Measurements from ENCODE around the gene PAK5.

PAK5 gene

GRCh38 chr20:9613871-9614270 lies 225.0 kb downstream of the PAK5 start:
- no peak for DNase-seq

GRCh38 chr20:9611921-9612320 lies 227.0 kb downstream of the PAK5 start:
- DNase-seq = no peak

GRCh38 chr20:9610665-9611064 lies 228.2 kb downstream of the PAK5 start:
- DNase-seq = no peak

- DNase-seq = peak; percentile 14
Observed at GRCh38 chr20:9609887-9610502, 228.9 kb downstream of the PAK5 start.

GRCh38 chr20:9608639-9609340 lies 230.1 kb downstream of the PAK5 start:
- no peak for DNase-seq

GRCh38 chr20:9602847-9603183 lies 236.1 kb downstream of the PAK5 start:
- DNase-seq = no peak

GRCh38 chr20:9600562-9600961 lies 238.3 kb downstream of the PAK5 start:
- DNase-seq = no peak

GRCh38 chr20:9597547-9597946 lies 241.3 kb downstream of the PAK5 start:
- no peak for DNase-seq

- no peak for DNase-seq
Observed at GRCh38 chr20:9595763-9596162, 243.1 kb downstream of the PAK5 start.

GRCh38 chr20:9594284-9594875 lies 244.5 kb downstream of the PAK5 start:
- no peak for DNase-seq

GRCh38 chr20:9592419-9592818 lies 246.5 kb downstream of the PAK5 start:
- no peak for DNase-seq

GRCh38 chr20:9591080-9591479 lies 247.8 kb downstream of the PAK5 start:
- DNase-seq = no peak

- DNase-seq = no peak
Observed at GRCh38 chr20:9590189-9590588, 248.7 kb downstream of the PAK5 start.

GRCh38 chr20:9588706-9589105 lies 250.2 kb downstream of the PAK5 start:
- no peak for DNase-seq

GRCh38 chr20:9583151-9583550 lies 255.7 kb downstream of the PAK5 start:
- no peak for DNase-seq

GRCh38 chr20:9582137-9582536 lies 256.7 kb downstream of the PAK5 start:
- no peak for DNase-seq

GRCh38 chr20:9581509-9581908 lies 257.4 kb downstream of the PAK5 start:
- DNase-seq = no peak

- no peak for DNase-seq
Observed at GRCh38 chr20:9578594-9578993, 260.3 kb downstream of the PAK5 start.

- DNase-seq = no peak
Observed at GRCh38 chr20:9577397-9577796, 261.5 kb downstream of the PAK5 start.

GRCh38 chr20:9576695-9577094 lies 262.2 kb downstream of the PAK5 start:
- no peak for DNase-seq

- no peak for DNase-seq
Observed at GRCh38 chr20:9575836-9576235, 263.0 kb downstream of the PAK5 start.

- DNase-seq = no peak
Observed at GRCh38 chr20:9574776-9575175, 264.1 kb downstream of the PAK5 start.

GRCh38 chr20:9574181-9574580 lies 264.7 kb downstream of the PAK5 start:
- DNase-seq = no peak

GRCh38 chr20:9573335-9574151 lies 265.3 kb downstream of the PAK5 start:
- DNase-seq = no peak
